SKM-1 treated with dmso at 0.1 percent for 144 hours (cell line): ENCODE data around the gene HES4.
"Not testable (repeated sequence)": the region's sequence is repeated elsewhere in the genome, so short reads cannot be mapped to it uniquely, and the experiment has no call there.

Experiments
- DNase-seq: peaks from one replicate; lab custom pipeline; 2025; ENCODE audit not compliant: unreplicated experiment; lab: John Stamatoyannopoulos, UW

HES4 gene

DNA sequence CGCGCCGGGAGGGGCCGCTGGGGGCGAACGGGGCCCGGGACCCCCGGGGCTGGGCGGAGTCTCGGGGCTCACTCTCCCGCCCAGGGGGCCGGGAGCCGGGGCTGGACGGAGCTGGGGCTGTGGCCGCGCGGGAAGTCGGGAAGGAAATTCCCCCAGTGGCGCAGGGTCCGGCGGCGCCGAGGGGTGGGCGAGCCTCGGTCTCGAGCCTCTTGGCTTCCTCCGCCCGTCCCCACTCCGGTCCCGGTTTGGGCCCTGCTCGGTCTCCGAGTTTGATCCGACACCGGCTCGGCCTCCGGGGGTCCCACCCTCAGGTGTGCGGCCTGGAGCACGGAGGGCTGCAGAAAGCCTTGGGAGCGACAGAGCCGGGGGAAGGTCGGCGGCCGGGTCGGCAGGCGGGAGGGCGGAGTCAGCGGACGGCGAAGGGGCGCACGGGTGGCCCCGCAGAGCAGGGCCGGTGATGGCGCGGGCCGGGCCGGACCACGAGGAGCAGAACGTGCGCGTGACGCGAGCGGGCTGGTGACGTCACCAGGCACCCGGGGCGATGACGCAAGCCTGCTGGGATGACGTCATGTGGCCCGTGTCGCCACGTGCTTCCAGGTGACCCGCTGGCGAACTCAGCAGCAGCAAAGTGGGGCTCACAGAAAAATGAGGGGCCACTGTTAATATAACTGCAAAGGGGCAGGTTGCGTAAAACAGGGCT lies 610 bp upstream of the HES4 start:
- DNase-seq: no peak

DNA sequence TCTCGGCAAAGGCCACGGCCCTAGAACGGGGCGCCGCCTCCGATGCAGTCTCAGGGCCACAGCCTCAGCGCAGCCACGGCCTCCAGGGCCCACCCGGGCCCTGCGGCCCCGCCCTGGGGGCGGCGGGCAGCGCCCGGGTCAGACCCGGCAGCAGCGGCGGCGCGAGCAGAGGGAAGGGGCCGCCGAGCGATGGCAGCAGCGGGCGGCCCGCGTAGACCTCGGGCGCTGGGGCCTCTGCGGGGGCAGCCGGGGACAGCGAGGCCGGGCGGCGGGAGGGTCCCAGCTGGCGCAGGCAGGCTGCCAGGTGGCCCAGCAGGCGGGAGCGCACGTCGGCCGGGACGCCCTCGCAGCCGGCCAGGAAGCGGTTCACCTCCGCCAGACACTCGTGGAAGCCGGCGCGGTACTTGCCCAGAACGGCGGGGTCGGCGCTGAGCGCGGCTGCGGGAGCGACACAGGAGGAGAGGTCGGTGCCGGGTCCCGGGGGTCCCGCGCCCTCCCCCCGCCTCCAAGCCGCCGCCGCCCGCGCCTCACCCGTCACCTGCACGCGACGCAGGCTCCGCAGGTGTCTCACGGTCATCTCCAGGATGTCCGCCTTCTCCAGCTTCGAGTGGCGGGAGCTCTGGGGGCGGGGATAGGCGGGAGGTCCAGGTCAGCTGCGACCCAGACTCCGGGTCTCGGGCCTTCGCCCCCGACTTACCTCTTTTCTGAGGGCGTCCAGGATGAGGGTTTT lies 737 bp downstream of the HES4 start:
- no peak for DNase-seq

DNA sequence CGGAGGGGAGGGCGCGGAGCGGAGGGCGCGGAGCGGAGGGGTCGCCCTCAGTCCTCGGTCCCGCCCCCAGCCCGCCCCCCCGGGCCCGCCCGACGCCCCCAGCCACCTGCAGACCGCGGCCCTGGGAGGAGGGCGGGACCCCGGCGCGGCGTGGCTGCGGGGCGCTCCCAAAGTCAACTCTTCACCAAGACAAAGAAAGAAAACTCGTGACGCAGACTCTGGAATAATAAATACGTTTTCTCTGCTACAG lies 1.2 kb downstream of the HES4 start:
- no peak for DNase-seq

DNA sequence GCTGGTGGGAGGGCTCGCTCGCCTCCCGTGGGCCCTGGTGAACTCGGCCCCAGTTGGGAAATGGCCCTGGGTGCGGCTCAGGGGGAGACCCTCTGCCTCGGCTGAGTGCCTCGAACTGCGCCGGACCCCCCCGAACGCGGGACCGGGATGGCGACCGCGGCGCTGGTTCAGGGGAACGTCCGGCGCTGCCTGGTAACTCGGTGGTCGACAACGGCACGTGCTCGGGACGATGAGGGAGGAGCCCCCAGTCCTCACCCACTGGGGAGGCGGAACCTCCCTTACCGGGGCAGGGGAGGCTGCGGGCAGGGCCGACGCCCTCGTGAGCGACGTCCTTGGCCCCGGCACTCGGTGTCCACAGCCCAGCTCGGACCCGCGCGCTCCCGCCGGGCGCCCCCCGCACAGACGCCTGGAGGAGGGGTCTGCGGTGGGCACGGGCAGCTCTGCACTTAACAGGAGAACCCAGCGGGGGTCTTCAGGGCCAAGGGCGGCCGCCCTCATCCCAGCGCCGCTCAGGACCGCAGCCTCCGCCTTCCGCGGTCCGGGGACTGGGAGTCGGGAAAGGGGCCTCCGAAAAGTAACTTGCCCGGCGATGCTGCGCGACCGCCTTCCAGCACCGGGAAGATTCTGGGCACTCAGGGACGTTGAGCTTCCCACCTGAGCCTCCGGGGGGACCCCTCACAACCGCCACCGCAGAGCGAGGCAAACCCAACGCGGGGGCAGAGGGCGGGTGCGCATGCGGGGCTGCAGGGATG lies 1.7 kb downstream of the HES4 start:
- no peak for DNase-seq

DNA sequence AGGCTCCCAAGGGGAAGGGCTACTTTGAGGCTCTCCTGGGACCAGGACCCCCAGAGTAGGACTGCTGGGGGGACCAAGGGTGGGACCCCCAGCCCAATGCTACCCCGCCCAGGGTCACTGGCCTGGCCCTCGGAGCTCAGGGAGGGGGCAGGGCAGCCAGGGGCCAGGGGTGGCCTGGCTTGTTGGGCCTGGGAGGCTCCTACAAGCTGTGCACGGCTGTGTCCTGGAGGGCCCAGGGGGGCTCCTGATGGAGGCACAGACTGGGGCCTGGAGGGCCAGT lies 2.2 kb downstream of the HES4 start:
- no peak for DNase-seq

DNA sequence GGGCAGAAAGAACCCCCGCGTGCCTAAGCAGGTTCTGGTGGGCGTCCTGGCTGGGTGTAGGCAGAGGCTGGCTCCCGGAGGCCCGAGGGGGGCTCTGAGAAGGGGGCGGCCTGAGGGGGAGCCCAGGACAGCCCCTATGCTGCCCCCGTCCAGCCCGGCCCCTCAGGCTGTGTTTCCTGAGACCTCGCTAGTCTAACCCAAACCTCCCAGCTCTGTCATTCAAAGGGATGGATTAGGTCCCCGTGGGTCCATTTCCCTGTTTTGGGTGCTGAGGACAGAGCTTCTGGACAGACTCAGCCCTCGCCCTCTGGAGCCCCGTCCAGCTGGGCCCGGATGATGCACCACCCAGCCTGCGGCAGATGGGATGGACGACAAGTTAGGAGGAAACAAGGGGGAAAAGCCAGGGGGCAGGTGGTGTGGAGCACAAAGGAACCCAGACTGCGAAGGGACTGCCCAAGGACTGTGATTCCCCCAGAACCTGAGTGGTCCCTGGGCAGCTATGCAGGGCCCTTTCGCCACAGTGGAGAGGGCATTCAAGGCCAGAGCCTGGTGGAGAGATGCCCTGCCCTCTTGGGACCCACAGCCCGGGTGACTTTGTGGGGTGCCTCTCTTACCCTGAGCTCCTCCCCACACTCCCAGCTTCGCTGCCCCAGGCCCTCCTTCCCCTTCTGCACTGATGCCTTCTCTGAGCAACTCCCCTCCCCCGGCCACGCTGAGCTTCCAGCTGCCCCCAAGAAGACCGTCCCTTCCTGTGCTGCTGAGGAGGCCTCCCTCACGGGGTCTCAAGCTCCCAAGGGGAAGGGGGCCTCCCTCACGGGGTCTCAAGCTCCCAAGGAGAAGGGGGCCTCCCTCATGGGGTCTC lies 2.8 kb downstream of the HES4 start:
- no peak for DNase-seq

DNA sequence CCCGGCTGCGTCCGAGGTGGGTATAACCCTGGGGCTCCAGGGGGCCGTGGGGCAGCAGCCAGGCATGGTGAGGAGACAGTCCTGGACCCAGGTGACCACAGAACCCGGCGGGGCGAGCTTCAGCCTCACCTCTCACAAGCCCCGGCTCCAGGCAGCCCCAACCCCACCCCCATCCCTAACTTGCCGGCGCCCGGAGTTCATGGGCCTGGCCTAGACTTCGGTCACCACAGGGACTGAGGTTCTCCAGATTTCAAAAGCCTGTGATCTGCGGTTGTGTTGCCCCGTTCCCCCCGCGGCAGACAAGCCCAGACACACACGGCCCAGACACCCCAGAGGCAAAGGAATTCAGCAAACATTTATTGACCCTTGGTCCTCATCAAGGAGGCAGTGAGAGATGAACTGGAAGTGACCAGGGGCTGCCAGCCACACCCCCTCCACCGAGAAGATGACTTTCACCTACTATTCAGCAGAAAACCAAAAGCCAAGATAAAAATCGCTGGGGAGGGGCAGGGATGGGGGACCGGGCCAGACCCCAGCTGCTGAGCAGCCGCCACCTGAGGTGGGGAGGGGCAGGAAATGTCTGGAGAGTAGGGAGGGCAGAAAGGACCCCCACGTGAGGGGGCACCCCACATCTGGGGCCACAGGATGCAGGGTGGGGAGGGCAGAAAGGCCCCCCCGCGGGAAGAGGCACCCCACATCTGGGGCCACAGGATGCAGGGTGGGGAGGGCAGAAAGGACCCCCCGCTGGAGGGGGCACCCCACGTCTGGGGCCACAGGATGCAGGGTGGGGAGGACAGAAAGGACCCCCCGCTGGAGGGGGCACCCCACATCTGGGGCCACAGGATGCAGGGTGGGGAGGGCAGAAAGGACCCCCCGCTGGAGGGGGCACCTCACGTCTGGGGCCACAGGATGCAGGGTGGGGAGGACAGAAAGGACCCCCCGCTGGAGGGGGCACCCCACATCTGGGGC lies 3.9 kb downstream of the HES4 start:
- DNase-seq: no peak

DNA sequence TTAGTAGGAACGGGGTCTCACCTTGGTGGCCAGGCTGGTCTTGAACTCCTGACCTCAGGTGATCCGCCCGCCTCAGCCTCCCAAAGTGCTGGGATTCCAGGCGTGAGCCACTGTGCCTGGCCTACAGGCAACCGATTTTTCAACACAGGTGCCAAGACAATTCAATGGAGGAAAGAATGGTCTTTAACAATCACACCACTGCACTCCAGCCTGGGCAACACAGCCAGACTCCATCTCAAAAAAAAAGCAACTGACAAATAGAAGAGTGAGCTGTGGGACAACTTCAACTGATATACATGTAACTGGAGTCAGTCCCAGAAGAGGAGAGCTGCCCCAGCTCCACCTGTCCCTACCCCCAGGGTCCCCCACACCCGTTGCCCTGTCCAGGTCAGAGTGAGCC lies 5.4 kb downstream of the HES4 start:
- not testable (repeated sequence) for DNase-seq

DNA sequence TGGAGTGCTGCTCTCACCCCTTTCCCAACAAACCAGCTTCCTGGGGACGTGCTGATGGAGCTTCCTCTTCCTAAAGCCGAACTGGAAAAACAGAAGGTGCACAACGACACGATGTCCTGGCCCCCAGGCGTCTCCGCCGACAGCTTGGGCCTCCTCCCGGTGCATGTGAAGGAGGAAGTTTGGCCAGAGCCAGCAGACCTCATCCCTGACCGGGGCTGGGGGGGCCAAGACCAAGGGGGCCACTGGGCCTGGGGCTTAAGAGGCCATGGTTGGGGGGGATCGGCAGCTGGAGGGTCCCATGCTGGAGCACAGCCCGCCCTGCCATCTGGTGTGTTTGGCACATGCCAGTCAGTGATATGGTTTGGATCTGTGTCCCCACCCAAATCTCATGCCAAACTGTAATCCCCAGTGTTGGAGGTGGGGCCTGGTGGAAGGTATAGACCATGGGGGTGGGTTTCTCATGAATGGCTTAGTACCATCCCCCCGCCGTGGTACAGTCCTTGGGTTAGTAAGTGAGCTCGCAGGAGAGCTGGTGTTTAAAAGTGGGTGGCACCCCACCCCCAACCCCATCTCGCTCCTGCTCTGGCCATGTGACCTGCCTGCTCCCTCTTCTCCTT lies 6.4 kb downstream of the HES4 start:
- DNase-seq: no peak

DNA sequence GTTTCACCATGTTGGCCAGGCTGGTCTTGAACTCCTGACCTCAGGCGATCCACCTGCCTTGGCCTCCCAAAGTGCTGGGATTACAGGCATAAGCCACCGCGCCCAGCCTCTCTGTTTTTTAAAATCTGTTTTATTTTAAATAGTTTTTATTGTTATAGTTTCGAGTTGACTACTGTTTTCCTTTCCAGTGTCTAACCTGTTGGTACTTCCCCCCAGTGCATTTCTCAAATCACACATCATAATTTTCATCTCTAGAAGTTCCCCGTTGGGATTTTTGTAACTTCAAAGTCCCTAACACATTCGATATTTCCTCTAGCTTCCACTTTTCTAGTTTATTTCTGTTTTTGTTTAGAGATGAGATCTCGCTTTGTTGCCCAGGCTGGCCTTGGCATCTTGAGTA lies 7.5 kb downstream of the HES4 start:
- no peak for DNase-seq

DNA sequence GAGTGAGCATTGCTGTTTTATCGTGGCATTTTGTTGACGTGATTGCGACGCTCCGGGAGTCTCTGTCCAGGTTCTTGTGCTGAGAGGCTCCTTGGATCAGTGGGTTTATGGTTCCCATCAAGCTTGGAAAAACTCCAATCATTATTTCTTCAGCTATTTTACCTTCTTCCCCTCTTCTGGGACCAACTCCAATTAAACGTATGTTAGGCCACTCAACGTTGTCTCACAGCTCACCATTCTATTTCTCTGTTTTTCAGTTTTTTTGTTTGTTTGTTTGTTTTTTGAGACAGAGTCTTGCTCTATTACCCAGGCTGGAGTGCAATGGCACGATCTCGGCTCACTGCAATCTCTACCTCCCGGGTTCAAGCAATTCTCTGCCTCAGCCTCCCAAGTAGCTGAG lies 8.0 kb downstream of the HES4 start:
- no peak for DNase-seq

DNA sequence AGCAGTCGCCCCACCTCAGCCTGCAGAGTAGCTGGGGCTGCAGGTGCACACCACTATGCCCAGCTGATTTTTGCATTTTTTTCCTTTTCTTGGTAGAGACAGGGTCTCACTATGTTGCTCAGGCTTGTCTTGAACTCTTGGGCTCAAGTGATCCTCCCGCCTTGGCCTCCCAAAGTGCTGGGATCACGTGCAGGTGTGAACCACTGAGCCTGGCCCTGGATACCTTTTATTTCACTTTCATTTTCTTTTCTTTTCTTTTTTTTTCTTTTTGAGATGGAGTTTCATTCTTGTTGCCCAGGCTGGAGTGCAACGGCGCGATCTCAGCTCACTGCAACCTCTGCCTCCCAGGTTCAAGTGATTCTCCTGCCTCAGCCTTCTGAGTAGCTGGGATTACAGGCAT lies 8.6 kb downstream of the HES4 start:
- DNase-seq: not testable (repeated sequence)

DNA sequence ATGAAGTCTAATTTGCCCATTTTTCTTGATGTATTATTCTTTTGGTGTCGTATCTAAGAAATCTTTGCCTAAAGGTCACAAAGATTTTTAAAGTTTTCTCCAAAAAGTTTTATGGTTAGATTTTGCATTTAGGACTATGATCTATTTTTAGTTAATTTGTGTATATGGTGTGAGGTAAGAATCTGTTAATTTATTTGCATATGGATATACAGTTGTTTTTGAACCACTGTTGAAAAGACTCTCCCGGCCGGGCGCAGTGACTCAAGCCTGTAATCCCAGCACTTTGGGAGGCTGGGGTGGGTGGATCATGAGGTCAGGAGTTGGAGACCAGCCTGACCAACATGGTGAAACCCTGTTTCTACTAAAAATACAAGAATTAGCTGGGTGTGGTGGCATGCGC lies 11.8 kb downstream of the HES4 start:
- not testable (repeated sequence) for DNase-seq

DNA sequence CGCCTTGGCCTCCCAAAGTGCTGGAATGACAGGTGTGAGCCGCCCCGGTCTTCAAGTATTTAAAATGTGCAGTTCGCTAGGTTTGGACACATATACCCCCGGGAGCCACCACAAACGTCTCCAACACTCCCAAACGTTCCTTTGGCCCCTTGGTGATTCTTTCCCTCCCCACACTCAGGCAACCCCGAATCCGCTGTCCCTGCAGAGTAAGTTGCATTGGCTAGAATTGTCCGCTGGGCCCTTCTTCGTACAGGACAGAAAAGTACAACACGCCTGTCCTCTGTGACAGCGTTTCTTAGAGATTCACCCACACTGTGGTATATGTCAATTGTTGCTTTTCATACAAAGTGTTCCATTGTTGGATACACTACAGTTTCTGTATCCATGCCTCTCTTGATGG lies 14.8 kb downstream of the HES4 start:
- DNase-seq: no peak

DNA sequence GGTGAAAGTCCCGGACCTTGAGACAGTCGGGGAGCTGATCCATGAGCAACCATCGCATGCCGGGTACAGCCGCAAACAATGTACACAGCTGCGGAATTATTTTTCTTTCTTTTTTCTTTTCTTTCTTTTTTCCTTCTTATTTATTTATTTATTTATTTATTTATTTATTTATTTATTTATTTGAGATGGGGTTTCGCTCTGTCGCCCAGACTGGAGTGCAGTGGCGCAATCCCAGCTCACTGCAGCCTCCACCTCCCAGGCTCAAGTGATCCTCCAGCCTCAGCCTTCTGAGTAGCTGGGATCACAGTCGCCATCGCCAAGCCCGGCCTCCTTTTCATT lies 15.5 kb downstream of the HES4 start:
- DNase-seq: no peak

DNA sequence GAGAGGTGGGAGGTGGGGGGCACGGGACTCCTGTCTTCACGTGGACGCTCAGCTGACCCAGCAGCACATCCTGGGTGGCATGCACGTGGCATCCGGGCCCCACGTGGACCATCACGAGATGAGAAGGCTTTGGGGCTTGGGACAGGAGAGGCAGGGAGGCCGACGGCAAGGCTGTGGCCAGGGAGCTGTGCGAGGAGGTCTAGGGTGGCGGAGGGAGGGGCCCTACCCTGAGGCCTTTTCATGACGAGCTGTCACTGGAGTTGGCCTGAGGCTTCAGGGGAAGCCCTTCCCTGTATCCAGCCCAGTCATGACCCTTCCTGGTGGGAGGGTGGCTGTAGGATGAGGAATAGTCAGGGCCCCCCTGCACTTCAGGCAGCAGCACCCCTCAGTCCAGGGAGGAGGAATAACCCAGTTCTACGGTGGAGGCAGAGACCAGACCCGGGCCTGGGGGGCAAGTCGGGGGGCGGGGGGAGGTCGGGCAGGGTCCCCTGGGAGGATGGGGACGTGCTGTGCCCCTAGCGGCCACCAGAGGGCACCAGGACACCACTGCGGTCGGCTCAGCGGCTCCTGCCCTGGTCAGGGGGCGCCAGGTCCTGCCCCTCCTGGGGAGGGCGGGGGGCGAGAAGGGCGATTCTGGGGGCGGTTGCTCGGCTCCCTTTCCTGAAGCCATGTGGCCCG lies 16.0 kb downstream of the HES4 start:
- no peak for DNase-seq

DNA sequence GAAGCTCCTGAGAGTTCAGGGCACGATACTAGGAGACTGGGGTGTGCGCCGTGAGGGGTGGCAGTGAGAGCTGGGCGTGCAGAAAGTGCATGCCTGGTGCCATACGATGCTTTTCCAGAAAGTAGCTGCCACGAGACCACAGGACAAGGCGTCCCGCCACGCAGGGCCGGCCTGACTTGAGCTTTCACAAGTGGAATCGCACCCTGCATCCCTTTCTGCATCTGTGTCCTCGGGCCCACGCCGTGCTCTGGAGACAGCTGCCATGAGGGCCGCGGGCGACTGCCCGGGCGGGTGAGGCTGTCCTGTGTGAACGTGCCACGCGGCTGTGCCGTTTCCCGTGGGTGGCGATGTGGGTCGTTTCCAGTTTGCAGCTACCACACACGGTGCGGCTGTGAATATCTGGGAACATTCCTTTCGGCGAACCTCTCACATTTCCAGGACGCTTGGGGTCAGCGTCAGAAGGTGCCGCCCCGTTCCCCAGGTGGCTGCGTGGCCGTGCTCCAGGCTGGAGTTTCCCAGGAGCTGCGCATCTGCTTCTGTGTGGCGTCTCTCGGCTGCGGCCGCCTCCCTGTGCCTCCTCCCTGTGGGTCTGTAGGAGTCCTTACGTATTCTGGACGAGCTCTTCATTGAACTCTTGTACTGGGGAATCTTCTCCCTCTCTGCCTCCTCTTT lies 17.0 kb downstream of the HES4 start:
- DNase-seq: no peak

DNA sequence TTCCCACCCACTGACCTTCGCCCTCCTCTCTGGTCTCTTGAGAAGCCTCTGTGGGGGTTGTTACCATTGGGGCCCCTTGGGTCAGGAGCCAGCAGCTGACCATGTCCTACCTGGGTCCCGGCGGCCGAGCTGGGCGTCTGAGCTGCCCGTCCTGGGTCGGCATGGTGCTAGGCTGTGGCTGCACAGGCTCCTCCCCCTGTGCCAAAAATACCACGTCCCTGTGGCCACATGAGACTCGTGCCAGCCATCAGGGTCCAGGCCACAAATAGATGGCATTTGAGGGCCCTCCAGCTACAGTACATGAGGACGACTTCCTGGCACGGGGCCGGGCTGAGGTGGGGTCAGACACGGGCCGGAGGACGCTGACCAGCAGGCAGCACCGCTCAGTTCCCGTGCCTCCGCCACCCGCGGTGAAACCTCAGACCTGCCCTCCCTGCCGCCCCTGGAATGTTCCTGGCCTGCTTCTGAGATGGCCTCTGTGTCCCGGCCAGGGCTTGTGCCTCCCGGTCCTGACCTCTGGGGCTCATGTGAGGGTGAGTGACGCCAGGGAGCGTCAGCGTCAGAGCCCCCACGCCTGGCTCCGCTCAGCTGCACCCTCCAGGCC lies 17.8 kb downstream of the HES4 start, which contains the start of gene PERM1:
Gene PERM1, minus strand, starts transcription at position 139 of the 604 bp plus-strand sequence. CDS start 1,064 bp downstream, outside the sequence.
- DNase-seq: no peak
